HL-60/S4 treated with retinoic acid at 250 ng/mL for 4 days and 3 days (cell line): Measurements from ENCODE around the gene USP21.
"Not testable (repeated sequence)": the region's sequence is repeated elsewhere in the genome, so short reads cannot be mapped to it uniquely, and the experiment has no call there.

Experiments used
- in situ Hi-C: fragments of 300-500 bp; cut with MboI; formaldehyde crosslinking; loops from 2 replicates; pipeline ENCODE4 v1.7.0; 2022; ENCODE audit warnings: low sequenced_read_pairs

Gene USP21, protein sequence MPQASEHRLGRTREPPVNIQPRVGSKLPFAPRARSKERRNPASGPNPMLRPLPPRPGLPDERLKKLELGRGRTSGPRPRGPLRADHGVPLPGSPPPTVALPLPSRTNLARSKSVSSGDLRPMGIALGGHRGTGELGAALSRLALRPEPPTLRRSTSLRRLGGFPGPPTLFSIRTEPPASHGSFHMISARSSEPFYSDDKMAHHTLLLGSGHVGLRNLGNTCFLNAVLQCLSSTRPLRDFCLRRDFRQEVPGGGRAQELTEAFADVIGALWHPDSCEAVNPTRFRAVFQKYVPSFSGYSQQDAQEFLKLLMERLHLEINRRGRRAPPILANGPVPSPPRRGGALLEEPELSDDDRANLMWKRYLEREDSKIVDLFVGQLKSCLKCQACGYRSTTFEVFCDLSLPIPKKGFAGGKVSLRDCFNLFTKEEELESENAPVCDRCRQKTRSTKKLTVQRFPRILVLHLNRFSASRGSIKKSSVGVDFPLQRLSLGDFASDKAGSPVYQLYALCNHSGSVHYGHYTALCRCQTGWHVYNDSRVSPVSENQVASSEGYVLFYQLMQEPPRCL

DNA sequence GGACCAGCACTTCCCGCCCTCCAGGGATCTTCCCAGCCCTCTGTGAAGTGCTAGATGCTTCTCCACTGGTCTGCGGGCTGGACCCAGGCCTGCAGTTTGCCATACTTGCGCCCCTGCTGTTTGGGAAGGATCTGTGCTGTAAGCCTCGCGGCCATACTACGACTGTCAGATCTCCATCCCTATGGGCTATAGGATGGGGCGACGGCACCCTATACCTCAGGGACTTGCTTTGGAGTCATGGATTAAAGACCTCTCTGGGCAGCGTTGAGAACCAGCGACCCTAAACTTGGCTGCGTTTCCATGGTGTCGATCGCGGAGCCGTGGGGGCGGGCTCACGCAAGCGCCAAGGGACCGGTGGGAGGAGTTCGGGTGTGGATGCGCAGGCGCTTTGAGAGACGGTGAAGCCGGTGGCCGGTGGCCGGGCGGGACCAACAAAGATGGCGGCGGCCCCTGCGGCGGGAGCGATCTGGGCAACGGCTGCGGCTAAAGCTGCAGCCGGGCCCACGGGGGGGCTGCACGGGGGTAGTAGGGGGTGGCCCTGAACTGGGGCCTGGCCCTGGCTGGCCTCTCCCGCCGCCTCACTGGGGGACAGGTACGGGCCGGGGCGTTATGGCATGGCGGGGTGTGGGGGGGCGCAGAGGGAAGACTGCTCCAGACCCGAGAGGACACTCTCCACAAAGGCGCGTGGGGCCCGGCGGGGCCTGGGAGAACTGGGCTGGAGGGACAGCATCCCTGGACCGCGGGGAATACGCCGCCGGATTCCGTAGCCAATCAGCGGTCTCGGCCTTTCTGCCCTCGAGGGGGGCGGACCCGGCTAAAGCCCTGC is at the start of gene USP21:
Gene USP21, plus strand, starts transcription at position 414 of the 826 bp plus-strand sequence. CDS start 1,141 bp downstream, outside the sequence.
- in situ Hi-C loops, result no loop called here

DNA sequence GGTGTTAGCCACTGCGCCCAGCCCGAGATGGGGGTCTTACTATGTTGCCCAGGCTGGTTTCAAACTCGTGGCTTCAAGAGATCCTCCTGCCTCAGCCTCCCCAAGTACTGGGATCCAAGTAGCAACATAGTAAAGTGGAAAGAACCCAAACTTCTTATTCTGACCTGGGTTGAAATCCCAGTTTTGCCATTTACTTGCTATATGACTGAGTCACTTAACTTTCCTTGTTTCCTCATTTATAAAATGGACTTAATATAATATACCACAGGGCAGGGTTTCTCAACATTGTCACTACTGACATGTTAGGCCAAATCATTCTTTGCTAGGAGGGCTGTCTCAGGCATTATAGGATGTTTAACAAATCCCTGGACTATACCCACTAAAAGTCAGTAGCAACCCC is 48.2 kb upstream of the USP21 start:
- in situ Hi-C loops, result no loop called here

DNA sequence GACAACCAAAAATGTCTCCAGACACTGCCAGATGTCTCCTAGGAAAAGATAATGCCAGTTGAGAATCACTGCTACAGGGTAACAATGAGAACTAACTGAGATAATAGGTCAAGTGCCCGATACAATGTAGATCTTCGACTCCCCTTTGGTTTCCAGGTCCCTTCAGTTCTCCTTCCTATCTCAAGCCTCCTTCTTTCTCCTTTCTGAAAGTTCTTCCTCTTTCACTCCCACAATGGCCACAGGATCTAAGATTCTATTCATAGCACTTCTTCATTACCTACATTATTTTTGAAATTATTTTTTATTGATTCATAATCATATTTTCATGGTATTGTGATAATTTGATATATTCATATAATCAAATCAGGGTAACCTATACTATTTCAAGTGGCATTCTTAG is 47.8 kb upstream of the USP21 start:
- in situ Hi-C loops, result no loop called here

DNA sequence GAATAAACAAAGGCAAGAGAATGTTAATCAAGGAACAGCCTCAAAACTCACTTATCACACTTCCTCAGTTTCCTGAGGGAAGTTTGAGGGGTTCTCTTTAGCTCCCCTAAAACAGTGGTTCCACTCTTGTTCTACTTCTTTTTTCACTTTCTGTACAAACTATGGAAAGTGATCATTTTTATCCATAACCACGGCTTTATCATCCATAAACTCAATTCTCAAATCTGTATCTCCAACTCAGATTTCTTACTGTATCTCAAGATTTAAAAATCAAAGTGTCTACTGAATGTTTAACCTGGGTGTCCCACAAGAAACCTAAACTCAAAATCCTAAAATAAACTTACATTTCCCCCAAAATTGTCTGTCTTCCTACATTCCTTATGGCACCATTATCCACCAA is 45.4 kb upstream of the USP21 start:
- in situ Hi-C loops, result no loop called here

DNA sequence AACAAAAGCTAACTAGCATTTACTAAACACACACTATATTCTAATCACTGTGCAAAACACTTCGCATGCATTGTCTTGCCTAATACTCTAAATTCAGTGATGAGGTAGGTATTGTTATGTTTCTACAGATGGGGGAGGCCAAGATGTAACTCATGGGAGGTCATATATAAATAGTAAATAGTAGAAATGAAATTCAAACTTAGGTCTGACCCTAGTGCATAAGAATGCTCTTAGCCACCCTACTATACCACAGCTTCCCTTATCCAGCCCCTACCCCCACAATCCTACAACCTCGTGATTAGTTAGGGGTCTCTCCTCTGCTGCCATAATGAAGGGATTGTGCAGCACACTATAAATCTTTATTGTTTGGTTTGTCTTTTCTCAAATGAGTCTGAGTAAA is 44.7 kb upstream of the USP21 start:
- in situ Hi-C loops, result no loop called here

DNA sequence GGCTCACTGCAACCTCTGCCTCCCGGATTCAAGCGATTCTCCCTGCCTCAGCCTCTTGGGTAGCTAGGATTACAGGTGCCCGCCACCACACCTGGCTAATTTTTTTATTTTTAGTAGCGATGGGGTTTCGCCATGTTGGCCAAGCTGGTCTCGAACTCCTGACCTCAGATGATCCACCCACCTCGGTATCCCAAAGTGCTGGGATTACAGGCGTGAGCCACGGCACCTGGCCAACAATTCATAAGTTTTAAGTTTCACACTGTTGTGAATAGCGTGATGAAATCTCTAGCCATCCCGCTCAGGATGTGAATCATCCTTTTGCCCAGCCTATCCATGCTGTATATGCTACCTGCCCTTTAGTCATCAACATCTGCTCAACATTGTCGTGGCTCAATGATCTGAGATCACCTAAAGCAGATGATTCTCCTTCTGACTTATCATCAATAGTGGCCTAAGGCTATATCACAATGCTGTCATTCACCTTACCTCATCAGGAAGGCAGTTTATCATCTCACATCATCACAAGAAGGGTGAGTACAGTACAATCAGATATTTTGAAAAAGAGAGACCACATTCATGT is 44.1 kb upstream of the USP21 start:
- in situ Hi-C loops, result no loop called here

DNA sequence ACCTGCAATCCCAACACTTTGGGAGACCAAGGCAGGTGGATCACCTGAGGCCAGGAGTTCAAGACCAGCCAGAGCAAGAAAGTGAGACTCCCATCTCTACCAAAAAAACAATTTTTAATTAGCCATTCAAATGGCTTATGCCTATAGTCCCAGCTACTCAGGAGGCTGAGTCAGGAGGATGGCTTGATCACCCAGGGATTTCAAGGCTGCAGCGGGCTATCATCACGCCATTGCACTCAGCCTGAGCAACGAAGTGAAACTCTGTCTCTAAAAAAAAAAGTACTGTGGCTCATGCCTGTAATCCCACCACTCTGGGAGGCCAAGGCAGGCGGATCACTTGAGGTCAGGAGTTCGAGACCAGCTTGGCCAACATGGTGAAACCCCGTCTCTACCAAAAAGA is 43.3 kb upstream of the USP21 start:
- in situ Hi-C loops, result not testable (repeated sequence)

DNA sequence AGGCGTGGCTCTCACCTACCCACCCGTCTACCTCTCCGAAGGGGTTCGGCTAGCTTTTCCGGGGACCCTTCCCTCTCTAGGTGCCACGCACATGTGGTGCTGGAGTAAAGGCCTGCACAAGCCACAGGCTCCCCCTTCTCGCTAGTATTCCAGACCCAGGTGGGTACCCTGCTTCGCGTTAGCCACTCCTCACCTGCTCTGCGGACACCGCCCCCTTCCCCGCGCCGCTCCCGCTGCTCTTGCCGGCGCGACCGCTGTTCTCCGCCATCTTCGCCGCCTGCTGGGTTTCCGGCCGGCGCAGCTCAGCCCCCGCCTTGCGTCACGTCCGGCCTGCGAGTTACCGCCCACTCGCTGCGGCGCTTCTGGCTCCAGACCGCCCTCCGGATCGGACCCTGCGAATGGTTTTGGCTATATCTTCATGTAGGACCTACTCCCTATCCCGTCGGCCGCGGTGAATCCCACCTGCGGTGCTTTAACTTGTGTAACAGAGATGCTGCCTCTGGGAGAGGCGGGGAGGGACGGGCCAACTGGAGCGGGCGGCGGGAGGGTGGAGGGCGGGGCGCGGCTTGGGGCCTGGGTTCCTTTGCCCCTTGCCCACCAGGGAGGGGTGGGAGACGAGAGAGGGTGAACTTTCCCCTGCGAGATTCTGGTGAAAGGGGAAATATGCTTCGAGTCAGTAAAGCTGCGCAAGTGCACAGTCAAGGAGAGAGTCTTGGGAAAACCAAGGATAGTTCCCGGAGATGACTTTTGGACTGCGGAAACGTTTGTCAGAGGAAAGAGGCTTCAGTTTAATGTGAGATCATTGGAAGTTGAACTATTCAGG is 41.3 kb upstream of the USP21 start, which contains the start of the genes NIT1 and PFDN2:
Gene NIT1, plus strand, starts transcription at position 347 of the 823 bp plus-strand sequence. Its CDS starts 72 bp downstream, at position 419.
Gene PFDN2, minus strand, starts transcription at position 279 of the 823 bp plus-strand sequence. Its CDS starts 11 bp downstream, at position 268.
- in situ Hi-C loops, result no loop called here

DNA sequence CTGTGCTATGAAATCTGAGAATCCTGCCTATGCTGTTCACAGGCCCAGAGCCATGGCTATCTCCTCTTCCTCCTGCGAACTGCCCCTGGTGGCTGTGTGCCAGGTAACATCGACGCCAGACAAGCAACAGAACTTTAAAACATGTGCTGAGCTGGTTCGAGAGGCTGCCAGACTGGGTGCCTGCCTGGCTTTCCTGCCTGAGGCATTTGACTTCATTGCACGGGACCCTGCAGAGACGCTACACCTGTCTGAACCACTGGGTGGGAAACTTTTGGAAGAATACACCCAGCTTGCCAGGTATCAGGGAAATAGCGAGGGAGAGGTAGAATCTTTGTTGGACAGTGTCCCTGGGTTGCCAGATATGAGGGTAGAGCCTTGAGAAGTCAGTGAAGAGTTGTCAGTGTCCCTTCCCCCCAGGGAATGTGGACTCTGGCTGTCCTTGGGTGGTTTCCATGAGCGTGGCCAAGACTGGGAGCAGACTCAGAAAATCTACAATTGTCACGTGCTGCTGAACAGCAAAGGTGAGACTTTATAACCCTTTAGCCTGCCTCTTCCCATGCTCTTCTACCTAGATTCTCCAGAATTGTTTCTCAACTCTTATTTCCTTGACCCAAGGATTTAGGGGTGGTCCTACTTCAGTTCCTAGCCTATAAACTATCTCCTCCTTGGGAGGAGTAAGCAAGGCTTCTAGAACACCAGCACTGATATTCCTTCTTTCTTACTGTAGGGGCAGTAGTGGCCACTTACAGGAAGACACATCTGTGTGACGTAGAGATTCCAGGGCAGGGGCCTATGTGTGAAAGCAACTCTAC is 40.0 kb upstream of the USP21 start:
- in situ Hi-C loops, result no loop called here

DNA sequence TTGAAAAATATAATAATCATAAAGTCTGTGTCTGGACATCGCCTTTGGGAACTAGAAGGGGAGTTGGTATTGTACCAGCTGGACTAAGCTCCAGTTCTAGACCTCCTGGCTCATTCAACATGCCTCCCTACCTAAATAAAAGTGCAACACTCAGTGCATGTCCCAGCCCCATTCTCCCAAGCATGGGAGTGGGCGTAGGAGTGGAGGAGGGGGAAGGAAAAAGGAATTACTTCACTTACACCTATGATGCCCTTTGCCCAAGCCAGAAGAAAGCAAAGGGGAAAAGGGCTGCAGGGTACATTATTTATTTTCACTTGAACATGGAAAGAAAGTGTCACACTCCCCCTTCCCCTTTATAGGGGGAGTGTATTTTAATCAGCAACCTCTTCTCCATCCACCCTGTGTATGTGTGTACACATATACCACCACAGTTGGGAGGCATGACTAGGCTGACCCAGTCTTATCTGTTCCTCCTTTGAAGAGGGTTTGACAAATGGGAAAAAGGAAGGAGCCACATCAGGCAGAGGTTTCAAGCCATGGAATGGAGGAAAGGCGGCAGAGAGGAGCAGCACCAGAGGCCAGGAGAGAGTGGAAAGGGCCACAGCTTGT is 38.2 kb upstream of the USP21 start:
- in situ Hi-C loops, result no loop called here

DNA sequence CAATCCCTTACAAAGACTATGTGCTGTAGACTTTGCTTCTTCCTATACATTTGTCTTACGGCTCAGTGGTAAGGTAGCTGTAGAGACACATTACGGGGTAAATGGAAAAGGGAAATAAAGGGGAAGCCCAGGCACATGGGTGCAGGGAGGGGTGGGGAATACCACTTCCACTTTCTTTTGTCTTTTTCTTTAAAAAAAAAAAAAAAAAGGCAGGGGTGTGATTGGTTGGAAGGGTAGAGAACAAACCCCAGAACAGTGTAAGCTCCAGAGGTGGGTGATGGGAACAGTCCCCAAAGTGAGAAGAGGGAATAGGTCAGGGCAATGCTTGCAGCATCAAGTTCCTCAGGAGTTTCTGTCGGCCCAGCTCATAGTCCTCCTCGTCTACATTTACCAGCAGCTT is 37.5 kb upstream of the USP21 start:
- in situ Hi-C loops, result no loop called here

DNA sequence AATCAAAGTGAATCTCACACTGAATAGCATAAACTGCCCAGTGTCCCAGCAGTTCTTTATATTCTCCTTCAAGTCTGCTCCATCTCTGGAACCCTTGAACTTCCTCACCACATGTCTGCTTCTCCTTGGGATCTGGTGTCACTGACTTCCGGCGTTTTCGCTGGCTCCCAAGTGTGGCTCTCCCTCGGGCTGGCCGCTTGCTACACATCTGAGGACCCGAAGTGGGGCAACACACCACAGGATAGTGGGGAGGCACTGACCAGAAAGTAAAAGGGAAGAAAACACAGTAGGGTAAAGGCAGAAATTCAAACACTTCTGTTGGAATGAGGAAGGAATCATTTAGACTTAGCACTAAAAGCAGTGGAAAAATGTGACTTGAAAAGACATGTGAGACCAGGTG is 36.3 kb upstream of the USP21 start:
- in situ Hi-C loops, result no loop called here

DNA sequence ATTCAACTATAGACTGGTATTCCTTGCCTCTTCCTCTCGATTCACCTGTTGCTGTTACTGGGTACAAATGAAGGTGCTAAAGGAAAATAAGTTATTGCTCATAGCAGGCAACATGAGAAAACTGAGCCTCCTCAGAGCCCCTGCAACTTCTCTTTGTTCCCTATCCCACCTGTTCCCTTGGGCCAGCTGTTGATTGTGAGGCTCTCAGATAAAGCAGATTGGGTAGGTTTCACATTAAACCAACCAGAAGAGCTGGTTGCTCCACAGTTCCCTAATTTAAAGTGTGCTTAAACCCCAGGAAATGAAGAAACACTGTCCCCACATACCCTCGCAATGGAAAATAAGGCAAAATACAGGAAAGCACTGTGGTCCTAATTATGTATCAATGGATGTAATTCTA is 31.7 kb upstream of the USP21 start:
- in situ Hi-C loops, result no loop called here

DNA sequence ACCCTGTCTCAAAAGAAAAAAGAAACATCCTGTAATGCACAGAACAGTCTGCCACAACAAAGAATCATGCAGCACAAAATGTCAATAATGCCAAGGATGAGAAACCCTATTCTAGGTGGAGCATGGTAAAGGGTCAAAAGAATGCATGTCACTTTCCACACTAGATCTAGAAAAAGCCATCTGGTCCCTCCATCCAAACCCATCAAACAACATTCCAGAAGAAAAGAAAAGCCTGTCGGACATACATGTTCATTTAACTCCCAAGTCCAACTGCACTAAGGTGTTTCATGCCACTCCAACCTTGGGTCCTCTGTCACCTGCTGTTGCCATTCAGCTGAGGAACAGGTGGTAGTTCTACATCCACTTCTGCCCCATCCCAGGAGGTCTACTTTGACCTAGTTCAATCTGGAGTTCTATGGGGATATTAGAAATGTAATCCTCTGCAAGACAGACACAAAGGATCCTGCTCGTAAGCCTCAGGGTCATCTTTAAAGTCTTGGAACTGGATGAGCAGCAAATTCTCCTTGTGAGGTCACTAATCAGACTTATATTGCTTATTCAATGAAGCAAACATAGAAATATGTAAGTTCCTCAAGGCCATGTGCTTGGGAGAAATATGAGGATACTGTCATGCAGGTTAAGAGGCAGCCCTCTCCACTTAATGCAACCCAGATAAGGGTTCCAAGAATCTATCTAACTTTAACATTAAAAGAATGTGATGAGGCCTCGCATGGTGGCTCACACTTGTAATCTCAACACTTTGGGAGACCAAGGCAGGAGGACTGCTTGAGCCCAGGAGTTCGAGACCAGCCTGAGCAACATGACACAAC is 30.5 kb upstream of the USP21 start:
- in situ Hi-C loops, result no loop called here

DNA sequence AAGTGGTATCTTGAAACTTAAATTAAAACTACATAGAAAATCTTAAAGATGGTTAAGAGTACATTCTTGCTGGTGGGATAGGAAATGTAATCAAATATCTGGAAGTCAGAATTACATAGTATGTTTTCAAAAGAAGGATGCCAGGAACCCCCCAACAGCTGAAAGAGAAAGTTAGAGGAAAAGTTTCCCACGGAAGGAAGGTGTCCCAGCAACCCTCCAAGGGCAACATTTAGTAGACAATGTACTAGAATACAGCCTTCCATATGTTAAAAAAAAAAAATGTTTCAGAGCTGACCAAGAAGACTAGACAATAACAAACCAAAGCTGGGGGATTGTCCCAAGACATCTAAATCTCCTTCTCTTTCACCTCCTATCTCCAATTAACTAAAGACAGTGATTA is 29.0 kb upstream of the USP21 start:
- in situ Hi-C loops, result no loop called here

DNA sequence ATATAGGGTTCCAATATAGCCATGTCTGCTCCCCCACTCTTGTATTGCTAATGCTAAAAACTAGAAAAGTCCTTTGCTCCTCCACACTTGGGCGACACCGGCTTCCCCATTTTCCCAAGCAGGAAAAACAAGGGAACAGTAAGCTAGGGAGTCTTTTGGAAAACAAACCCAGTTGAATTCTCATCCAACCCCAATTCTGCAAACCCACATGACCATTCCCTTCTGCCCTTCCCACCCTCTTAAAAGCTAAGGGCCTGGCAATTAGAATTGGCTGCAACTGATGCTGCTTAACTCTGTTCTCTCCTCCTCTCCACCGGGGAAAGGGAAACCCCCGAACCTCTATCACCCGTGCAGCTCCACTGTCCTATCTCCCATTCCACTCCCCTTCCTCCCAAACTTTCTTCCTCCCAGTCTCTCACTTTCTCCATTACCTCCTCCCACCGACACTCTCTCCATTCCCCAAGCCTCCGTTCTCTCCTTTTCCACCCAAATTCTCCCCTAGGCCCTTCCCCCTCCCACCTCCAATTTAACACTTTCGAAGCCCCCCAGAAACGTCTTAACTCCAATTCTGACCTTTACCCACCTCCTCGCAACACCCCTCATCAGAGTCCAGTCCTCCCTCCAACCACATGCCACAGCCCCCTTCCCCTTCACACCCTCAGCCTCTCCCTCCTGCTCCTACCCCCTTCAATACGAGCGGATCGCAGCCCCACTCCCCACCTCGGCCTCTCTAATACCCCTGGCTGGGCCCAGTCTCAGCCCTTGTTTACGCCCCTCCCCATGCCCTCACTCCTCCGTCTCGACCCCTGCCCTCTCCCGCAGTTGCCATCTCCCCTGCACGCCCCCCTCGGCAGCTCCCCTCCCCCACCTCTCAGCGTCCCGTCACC is 27.5 kb upstream of the USP21 start:
- in situ Hi-C loops, result no loop called here
